Panc1 (cell line): ENCODE measurements around the gene LPIN1. TPM values are rescaled to one million over a fixed set of nuclear protein-coding genes. Genes with fewer than 3 reads are reported as not detected.

Experiments
- ATAC-seq: fragments of 200-7000 bp; cut with Tn5 transposase; 2 replicates; pipeline ENCODE4 v1.9.1; 2020; ENCODE audit warnings: mild to moderate bottlenecking, moderate library complexity
- BruUV-seq: library from RNA; stranded (reverse); fragments of 400-500 nt; replicated peaks from 2 replicates; lab custom pipeline; 2021; lab: Mats Ljungman, UMichigan
- CTCF ChIA-PET: fragments of 300-600 bp; sonication (Branson Sonifier 250); formaldehyde crosslinking; loops from one replicate; lab custom pipeline; 2022; ENCODE audit warnings: antibody characterized with exemption; lab: Charles Lee
- POLR2A ChIA-PET: fragments of 300-600 bp; sonication (Branson Sonifier 250); formaldehyde crosslinking; loops from one replicate; lab custom pipeline; 2022; ENCODE audit warnings: antibody characterized with exemption; lab: Charles Lee
- DNase-seq: peaks from one replicate; pipeline ENCODE4 v3.0.0-alpha.2; 2010; ENCODE audit warnings: low read depth, low spot score
- H3K27ac ChIP-seq: 2 replicates; pipeline ENCODE4 v1.5.1; 2011; ENCODE audit warnings: mild to moderate bottlenecking, low read length, inconsistent platforms
- H3K27me3 ChIP-seq: fragments of 200-500 bp; sonication (Bioruptor generic); 2 replicates; pipeline ENCODE4 v1.6.0; 2014; ENCODE audit warnings: low read length, inconsistent platforms; ENCODE audit not compliant: control insufficient read depth, insufficient read depth
- H3K36me3 ChIP-seq: fragments of 200-500 bp; sonication (Bioruptor generic); 2 replicates; pipeline ENCODE4 v1.5.1; 2014; ENCODE audit warnings: inconsistent platforms, mild to moderate bottlenecking, low read length, moderate library complexity; ENCODE audit not compliant: control insufficient read depth, insufficient read depth
- H3K4me1 ChIP-seq: 2 replicates; pipeline ENCODE4 v1.5.1; 2011; ENCODE audit warnings: inconsistent platforms, mild to moderate bottlenecking, low read length, moderate library complexity; ENCODE audit not compliant: control insufficient read depth, insufficient read depth
- H3K4me3 ChIP-seq, 2 experiments: 2 replicates each; pipeline ENCODE4 v1.5.1; 2011 to 2012; ENCODE audit warnings: low read depth in 2 of 2, low read length in 2 of 2, mild to moderate bottlenecking in 2 of 2, inconsistent platforms in 1 of 2, moderate library complexity in 1 of 2
- H3K9me3 ChIP-seq: fragments of 200-500 bp; sonication (Bioruptor generic); 2 replicates; pipeline ENCODE4 v1.5.1; 2014; ENCODE audit warnings: low read depth, mild to moderate bottlenecking, inconsistent platforms, low read length, moderate library complexity; ENCODE audit not compliant: control insufficient read depth, insufficient read depth
- CTCF ChIP-seq: fragments of 450-650 bp; IDR thresholded peaks from 2 replicates; pipeline ENCODE4 v1.5.1; 2017; ENCODE audit warnings: mild to moderate bottlenecking
- POLR2AphosphoS5 ChIP-seq: IDR thresholded peaks from 2 replicates; pipeline ENCODE4 v1.6.1; 2012; ENCODE audit warnings: mild to moderate bottlenecking, low read depth, low read length, moderate library complexity
- REST ChIP-seq, 2 experiments: IDR thresholded peaks; 2 replicates each; pipeline ENCODE4 v1.6.1; 2011 to 2012; ENCODE audit warnings: low read depth in 2 of 2, control low read depth in 1 of 2, low read length in 1 of 2, mild to moderate bottlenecking in 1 of 2, moderate library complexity in 1 of 2; ENCODE audit not compliant: insufficient read depth in 1 of 2
- SIN3A ChIP-seq: IDR thresholded peaks from 2 replicates; pipeline ENCODE4 v1.6.1; 2012; ENCODE audit warnings: low read depth, mild to moderate bottlenecking, low read length, moderate library complexity, borderline replicate concordance; ENCODE audit not compliant: insufficient read depth
- TCF7L2 ChIP-seq: IDR thresholded peaks from 2 replicates; pipeline ENCODE4 v1.6.1; 2011; ENCODE audit warnings: mild to moderate bottlenecking, low read depth, low read length, inconsistent platforms
- in situ Hi-C: cut with HindIII; loops from 2 replicates; pipeline ENCODE4 v1.10.0; 2016; ENCODE audit warnings: low sequenced_read_pairs, low pct_unique_long_range_greater_than_20kb
- intact Hi-C: fragments of 100-400 bp; cut with micrococcal nuclease; formaldehyde crosslinking; loops from one replicate; pipeline ENCODE4 v1.10.0; 2022; ENCODE audit not compliant: unreplicated experiment
- total RNA-seq: library from RNA; stranded (reverse); gene quantifications from one replicate; pipeline ENCODE4 v1.2.1, GENCODE V29; 2021; ENCODE audit not compliant: unreplicated experiment

The LPIN1 gene
- total RNA-seq, 1 experiment from 2014 or later: 51.8 TPM

DNA sequence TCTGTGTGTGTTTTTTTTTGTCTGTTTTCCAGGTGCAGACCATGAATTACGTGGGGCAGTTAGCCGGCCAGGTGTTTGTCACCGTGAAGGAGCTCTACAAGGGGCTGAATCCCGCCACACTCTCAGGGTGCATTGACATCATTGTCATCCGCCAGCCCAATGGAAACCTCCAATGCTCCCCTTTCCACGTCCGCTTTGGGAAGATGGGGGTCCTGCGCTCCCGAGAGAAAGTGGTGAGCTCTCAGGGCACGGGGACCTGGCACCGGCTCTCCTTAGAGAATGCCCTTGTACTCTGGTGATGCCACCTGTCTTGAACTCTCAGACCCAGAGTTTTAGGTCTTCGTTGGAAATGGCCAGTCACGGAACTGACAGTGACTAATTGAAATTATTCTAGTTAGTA, 19.1 kb downstream of the LPIN1 start:
- no peaks in the 10 kb centered on the region for H3K27me3 ChIP-seq
- in situ Hi-C loops: no loop called here

DNA sequence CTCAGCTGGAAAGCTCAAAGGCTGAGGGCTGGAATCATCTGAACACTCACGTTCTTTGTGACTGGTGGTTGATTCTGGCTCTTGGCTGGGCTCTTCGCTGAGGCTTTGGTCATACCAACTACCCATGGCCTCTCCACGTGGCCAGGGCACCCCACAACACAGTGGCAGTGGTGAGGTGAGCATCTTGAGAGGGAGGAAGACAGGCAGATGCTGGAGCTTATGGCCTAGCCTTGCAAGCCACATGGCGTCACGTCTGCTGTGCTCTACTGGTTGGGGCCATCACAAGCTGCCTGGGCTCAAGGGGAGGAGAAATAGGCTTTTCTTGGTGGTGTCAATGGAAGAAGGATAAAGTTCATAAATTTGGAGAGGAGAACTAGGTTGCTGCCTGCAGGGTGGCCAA, 19.6 kb downstream of the LPIN1 start:
- Histone ChIP-seq H3K27ac (no peak overlapping the region), H3K27me3 (no peaks in the 10 kb centered on the region), H3K9me3 (no peaks in the 10 kb centered on the region), H3K4me1 (no peaks in the 10 kb centered on the region), H3K4me3 (no peak overlapping the region), H3K36me3 (peaks cover 3% of the 10 kb centered on the region; the same call in 1 of the 2 replicates)
- no peak for ATAC-seq
- ChIA-PET CTCF (interaction anchor here (0.6 kb wide), 1 partner anchor 157 kb away, joined by 3 read pairs; no protein-coding TSS in a partner anchor), POLR2A (no interaction called here)
- in situ Hi-C loops: no loop called here
- intact Hi-C loops: no loop called here
- no peak for TF ChIP-seq CTCF
- TF ChIP-seq TCF7L2: no peak
- no peak for TF ChIP-seq SIN3A
- no peak for TF ChIP-seq POLR2AphosphoS5
- no peak for TF ChIP-seq REST (IDR thresholded peaks at IDR 0.05; ENCODE audit: insufficient read depth in 1 of 2, low read depth in 2 of 2, low read length in 1 of 2)
- BruUV-seq: no TSS peak
- no peak for DNase-seq

More for the DNA sequence above, 19.1 kb downstream of the LPIN1 start:
- ATAC-seq (no peak), DNase-seq (no peak)
- intact Hi-C loops: no loop called here
- no TSS peak for BruUV-seq
- Histone ChIP-seq H3K4me1 (no peaks in the 10 kb centered on the region), H3K4me3 (no peak overlapping the region), H3K9me3 (no peaks in the 10 kb centered on the region), H3K27ac (no peak overlapping the region), H3K36me3 (peaks cover 3% of the 10 kb centered on the region; the same call in 1 of the 2 replicates)
- ChIA-PET POLR2A (no interaction called here), CTCF (interaction anchor here (0.6 kb wide), 1 partner anchor 157 kb away, joined by 3 read pairs; no protein-coding TSS in a partner anchor)
- no peak for TF ChIP-seq SIN3A
- no peak for TF ChIP-seq POLR2AphosphoS5
- TF ChIP-seq TCF7L2: no peak
- TF ChIP-seq REST (IDR thresholded peaks at IDR 0.05; ENCODE audit: insufficient read depth in 1 of 2, low read depth in 2 of 2, low read length in 1 of 2): no peak
- no peak for TF ChIP-seq CTCF
